ENCODE data around the gene ATP10B. TPM values are rescaled to one million over a fixed set of nuclear protein-coding genes. Genes with fewer than 3 reads are reported as not detected.
A peak's percentile ranks its signal among the peaks of the same experiment; 100 is the strongest.

The ATP10B gene
- total and polyA plus RNA-seq, 2 of the 8 experiments (the other 6 are each of a cell fraction or from before 2014, with no cell fraction given): 0.06 to 0.11 TPM

- Histone ChIP-seq H3K36me3 (ENCODE audit: control insufficient read depth in 2 of 4, insufficient read depth in 4 of 4, low read length in 3 of 4) (no peaks in the 10 kb centered on the region), H3K4me3 (ENCODE audit: extremely low read depth in 1 of 4, insufficient read depth in 2 of 4, low read depth in 3 of 4, low read length in 4 of 4) (no peak overlapping the region), H4K20me1 (replicated peaks in 1 of 2; ENCODE audit: control insufficient read depth in 1 of 2, insufficient read depth in 2 of 2, low read length in 2 of 2) (no peaks in the 10 kb centered on the region), H4K8ac (ENCODE audit: extremely low read depth, insufficient read depth, low read length) (no peak overlapping the region), H3K79me2 (ENCODE audit: control insufficient read depth in 1 of 2, insufficient read depth in 2 of 2, low read length in 2 of 2) (no peaks in the 10 kb centered on the region), H3K56ac (replicated peaks; ENCODE audit: insufficient read length, low read depth, low read length) (no peak overlapping the region), H2BK12ac (ENCODE audit: low read depth, low read length) (no peak overlapping the region), H2AFZ (ENCODE audit: low read length) (peak overlapping the region; percentile 86; the same call in 1 of the 2 replicates), H2AK5ac (ENCODE audit: low read depth, low read length) (no peak overlapping the region), H3K9ac (replicated peaks in 1 of 4; ENCODE audit: extremely low read depth in 1 of 4, low read depth in 3 of 4, low read length in 3 of 4) (no peak overlapping the region), H3K14ac (ENCODE audit: insufficient read length) (no peak overlapping the region), H4K91ac (replicated peaks; ENCODE audit: insufficient read length, low read length) (no peak overlapping the region), H2BK5ac (ENCODE audit: low read depth, low read length) (no peak overlapping the region), H3K4me1 (replicated peaks in 1 of 4; ENCODE audit: control insufficient read depth in 3 of 4, insufficient read depth in 4 of 4, low read length in 3 of 4) (no peaks in the 10 kb centered on the region), H3K4me2 (ENCODE audit: insufficient read depth in 1 of 2, low read depth in 2 of 2, low read length in 2 of 2) (no peak overlapping the region), H3K23ac (ENCODE audit: insufficient read length) (no peak overlapping the region), H3K27ac (ENCODE audit: low read depth, low read length) (no peak overlapping the region), H3K79me1 (ENCODE audit: low read depth, low read length) (no peaks in the 10 kb centered on the region), H2BK15ac (ENCODE audit: low read length) (no peak overlapping the region), H2BK120ac (replicated peaks; ENCODE audit: low read depth, low read length) (no peak overlapping the region), H3K18ac (ENCODE audit: extremely low read depth, low read length) (no peak overlapping the region), H3K9me3 (ENCODE audit: insufficient read depth in 2 of 2, low read depth in 1 of 2, low read length in 1 of 2) (no peaks in the 10 kb centered on the region), H3K27me3 (replicated peaks in 1 of 4; ENCODE audit: control insufficient read depth in 3 of 4, extremely low read depth in 1 of 4, insufficient read depth in 3 of 4, low read length in 3 of 4) (no peaks in the 10 kb centered on the region), H3K4ac (replicated peaks; ENCODE audit: insufficient read length, low read depth, low read length) (no peak overlapping the region), H3K23me2 (ENCODE audit: low read depth, low read length) (no peaks in the 10 kb centered on the region), H4K5ac (ENCODE audit: insufficient read length, low read depth, low read length) (no peak overlapping the region), H2BK20ac (ENCODE audit: low read length) (no peak overlapping the region)
- ChIA-PET CTCF (ENCODE audit: partially characterized antibody) (interaction anchor here (0.7 to 3.2 kb wide), 28 partner anchors 9 to 951 kb away, joined by 3 to 16 read pairs (median 4); no protein-coding TSS in a partner anchor), POLR2A (ENCODE audit: partially characterized antibody) (no interaction called here)
- DNase-seq (ENCODE audit: low read depth in 1 of 2, low spot score in 2 of 2): no peak
- peak; percentile 72 for FAIRE-seq
- TF ChIP-seq JUN (IDR thresholded peaks at IDR 0.05; ENCODE audit: low read depth, low read length) (no peak), GTF2F1 (IDR thresholded peaks at IDR 0.05; ENCODE audit: borderline replicate concordance, low read depth, low read length) (no peak), CTCF (IDR thresholded peaks at IDR 0.05; ENCODE audit: control extremely low read depth in 1 of 3, insufficient read depth in 1 of 3, low read depth in 1 of 3, low read length in 3 of 3) (peak; percentile 51 to 76 (median 58)), CEBPB (IDR thresholded peaks at IDR 0.05; ENCODE audit: low read depth, low read length) (no peak), PHF8 (conservative IDR thresholded peaks at IDR 0.05; ENCODE audit: low read depth, low read length) (no peak), POLR2A (IDR thresholded peaks at IDR 0.05; ENCODE audit: control extremely low read depth in 1 of 2, low read depth in 2 of 2, low read length in 2 of 2) (no peak), RAD21 (IDR thresholded peaks at IDR 0.05 in 1 of 2, conservative IDR thresholded peaks at IDR 0.05 in 1 of 2; ENCODE audit: low read depth in 2 of 2, low read length in 2 of 2) (peak; percentile 75 to 79)
These were observed 202.7 kb downstream of the ATP10B start for GRCh38 chr5:160649304-160649703.

Data from H1 (cell line).